K562 (cell line): Measurements from ENCODE around the gene GATA2. TPM values are rescaled to one million over a fixed set of nuclear protein-coding genes. Genes with fewer than 3 reads are reported as not detected.

Experiments used
- ATAC-seq: fragments of 200-7000 bp; cut with Tn5 transposase; 3 replicates; pipeline ENCODE4 v1.9.1; 2020; ENCODE audit warnings: moderate library complexity
- BruUV-seq: library from RNA; stranded (reverse); fragments of 400-500 nt; replicated peaks from 2 replicates; lab custom pipeline; 2021; lab: Mats Ljungman, UMichigan
- CTCF ChIA-PET: fragments of 300-600 bp; formaldehyde crosslinking; extraction: SDS; loops from one replicate; lab custom pipeline; 2021; ENCODE audit warnings: low intra/inter-chr PET ratio; lab: Yijun Ruan, JAX
- POLR2A ChIA-PET: fragments of 300-600, 350-650 bp; sonication (Branson Sonifier 250); formaldehyde crosslinking; extraction: SDS; loops from one replicate; lab custom pipeline; 2021; ENCODE audit warnings: antibody characterized with exemption, inconsistent platforms; lab: Yijun Ruan, JAX
- DNase-seq, 4 experiments: peaks; one replicate each; pipeline versions ENCODE4 v3.0.0 to v3.0.0-alpha.2; 2011 to 2018; ENCODE audit warnings: low spot score in 3 of 4, mixed read lengths in 3 of 4; ENCODE audit errors: extremely low read depth in 1 of 4
- FAIRE-seq: peaks from 2 replicates; lab custom pipeline; 2011; peaks lifted over from hg19 to GRCh38; lab: Jason Lieb, UNC
- H2AFZ ChIP-seq: 2 replicates; pipeline ENCODE4 v1.6.0; 2011; ENCODE audit warnings: low read depth, low read length, control low read depth, inconsistent platforms
- H3K27ac ChIP-seq: fragments of 200-600 bp; 3 replicates; pipeline ENCODE4 v1.8.0; 2011; ENCODE audit warnings: low read depth, mild to moderate bottlenecking, control low read depth, inconsistent platforms, low read length, moderate library complexity, mixed read lengths; ENCODE audit errors: extremely low read depth
- H3K27me3 ChIP-seq, 2 experiments: fragments of 300-600 bp in 1 of 2; 2 replicates in 1 of 2; 3 replicates in 1 of 2; pipeline versions ENCODE4 v1.6.0 to v1.8.0; 2011; ENCODE audit warnings: inconsistent platforms in 2 of 2, low read length in 2 of 2, mild to moderate bottlenecking in 1 of 2, mixed read lengths in 1 of 2, moderate library complexity in 1 of 2; ENCODE audit not compliant: control insufficient read depth in 2 of 2, insufficient read depth in 2 of 2
- H3K36me3 ChIP-seq: fragments of 300-600 bp; 3 replicates; pipeline ENCODE4 v1.8.0; 2011; ENCODE audit warnings: mild to moderate bottlenecking, low read length, inconsistent platforms; ENCODE audit not compliant: control insufficient read depth, insufficient read depth
- H3K4me1 ChIP-seq, 2 experiments: fragments of 200-600 bp in 1 of 2; replicated peaks in 1 of 2; 2 replicates in 1 of 2; 3 replicates in 1 of 2; pipeline versions ENCODE4 v1.5.1 to v1.8.0; 2011; ENCODE audit warnings: inconsistent platforms in 2 of 2, low read length in 2 of 2, mild to moderate bottlenecking in 1 of 2, mixed read lengths in 1 of 2, moderate library complexity in 1 of 2; ENCODE audit not compliant: control insufficient read depth in 2 of 2, insufficient read depth in 2 of 2
- H3K4me2 ChIP-seq: 2 replicates; pipeline ENCODE4 v1.6.1; 2011; ENCODE audit warnings: low read length, control low read depth, inconsistent platforms, mixed read lengths; ENCODE audit not compliant: insufficient read depth
- H3K4me3 ChIP-seq: fragments of 200-600 bp; sonication (generic), shearing (Covaris generic); 2 replicates; pipeline ENCODE4 v1.5.1; 2016; ENCODE audit warnings: control low read depth, inconsistent platforms
- H3K79me2 ChIP-seq: fragments of 200-600 bp; 3 replicates; pipeline ENCODE4 v1.8.0; 2011; ENCODE audit warnings: low read length, inconsistent platforms; ENCODE audit not compliant: control insufficient read depth, insufficient read depth
- H3K9ac ChIP-seq, 2 experiments: 2 replicates each; pipeline versions ENCODE4 v1.6.0 to v1.6.1; 2011; ENCODE audit warnings: low read depth in 2 of 2, low read length in 2 of 2, control low read depth in 1 of 2, inconsistent platforms in 1 of 2, mild to moderate bottlenecking in 1 of 2, mixed read lengths in 1 of 2; ENCODE audit not compliant: insufficient read depth in 1 of 2
- H3K9me1 ChIP-seq: one replicate; pipeline ENCODE4 v1.6.0; 2011; ENCODE audit warnings: inconsistent platforms, mild to moderate bottlenecking, low read length, moderate library complexity; ENCODE audit not compliant: control insufficient read depth, insufficient read depth
- H3K9me3 ChIP-seq: replicated peaks from 2 replicates; pipeline ENCODE4 v1.5.1; 2011; ENCODE audit warnings: low read depth, low read length, inconsistent platforms; ENCODE audit not compliant: control insufficient read depth, insufficient read depth
- H4K20me1 ChIP-seq: replicated peaks from 2 replicates; pipeline ENCODE4 v1.6.1; 2011; ENCODE audit warnings: low read length, inconsistent platforms, mixed read lengths; ENCODE audit not compliant: control insufficient read depth, insufficient read depth
- ARHGAP35 ChIP-seq: fragments of 450-650 bp; IDR thresholded peaks from 2 replicates; pipeline ENCODE4 v1.6.1; 2018; ENCODE audit not compliant: partially characterized antibody
- ATF2 ChIP-seq: sonication (generic); formaldehyde crosslinking; IDR thresholded peaks from 2 replicates; pipeline ENCODE4 v1.8.1; 2022; ENCODE audit warnings: missing genetic modification reagents
- CBFA2T2 ChIP-seq: fragments of 450-650 bp; conservative IDR thresholded peaks from 2 replicates; pipeline ENCODE4 v1.6.1; 2017; ENCODE audit warnings: mild to moderate bottlenecking
- CHCHD3 ChIP-seq: fragments of 250-450 bp; sonication (Bioruptor Pico); IDR thresholded peaks from 2 replicates; pipeline ENCODE4 v2.1.2; 2022; ENCODE audit warnings: mild to moderate bottlenecking
- ETS1 ChIP-seq: conservative IDR thresholded peaks from 2 replicates; pipeline ENCODE4 v1.6.1; 2011; ENCODE audit warnings: low read depth, mild to moderate bottlenecking, low read length; ENCODE audit not compliant: control insufficient read depth
- HDGF ChIP-seq: fragments of 450-650 bp; IDR thresholded peaks from 2 replicates; pipeline ENCODE4 v1.6.1; 2016
- MXI1 ChIP-seq: IDR thresholded peaks from 2 replicates; pipeline ENCODE4 v1.6.1; 2011; ENCODE audit warnings: low read depth, mild to moderate bottlenecking, improper control_type of control experiment, low read length
- MYBL2 ChIP-seq, 2 experiments: fragments of 450-650 bp in 1 of 2; sonication (generic) in 1 of 2; formaldehyde crosslinking in 1 of 2; IDR thresholded peaks; 2 replicates each; pipeline versions ENCODE4 v1.6.1 to v1.8.1; 2017 to 2022; ENCODE audit warnings: borderline replicate concordance in 1 of 2, inconsistent platforms in 1 of 2, low read depth in 1 of 2, mild to moderate bottlenecking in 1 of 2, missing genetic modification reagents in 1 of 2, moderate library complexity in 1 of 2
- POLR2G ChIP-seq: fragments of 200-400 bp; formaldehyde crosslinking; IDR thresholded peaks from 2 replicates; pipeline ENCODE4 v1.6.1; 2017; ENCODE audit warnings: low read depth, mild to moderate bottlenecking, antibody characterized with exemption, low read length, moderate library complexity
- RAD21 ChIP-seq, 2 experiments: fragments of 250-450 bp in 1 of 2; fragments of 450-650 bp in 1 of 2; sonication (Bioruptor Pico) in 1 of 2; formaldehyde crosslinking in 1 of 2; IDR thresholded peaks in 1 of 2; conservative IDR thresholded peaks in 1 of 2; 2 replicates each; pipeline versions ENCODE4 v1.4.0 to v1.8.0; 2020 to 2022; ENCODE audit warnings: mild to moderate bottlenecking in 2 of 2, moderate library complexity in 1 of 2
- USF1 ChIP-seq: sonication (generic); formaldehyde crosslinking; IDR thresholded peaks from 2 replicates; pipeline ENCODE4 v1.9.0; 2022; ENCODE audit warnings: mild to moderate bottlenecking, missing genetic modification reagents
- ZNF41 ChIP-seq: fragments of 250-450 bp; sonication (Bioruptor Pico); conservative IDR thresholded peaks from 2 replicates; pipeline ENCODE4 v1.4.0; 2020; ENCODE audit warnings: mild to moderate bottlenecking
- WGBS: fragments of 100-300 bp; shearing (Covaris generic); methylation state at CpG from one replicate; pipeline ENCODE4 v1.1.6; 2016; ENCODE audit warnings: low coverage, mixed read lengths; ENCODE audit not compliant: insufficient coverage; ENCODE audit errors: missing lambda C conversion rate; 5-methylcytosine and 5-hydroxymethylcytosine counted together
- in situ Hi-C: fragments of 300-500 bp; cut with MboI; formaldehyde crosslinking; loops from 4 replicates; pipeline ENCODE4 v1.15.0; 2018; ENCODE audit warnings: inconsistent platforms, mixed read lengths
- intact Hi-C: fragments of 100-400 bp; cut with micrococcal nuclease; formaldehyde crosslinking; loops from 2 replicates; pipeline ENCODE4 v1.14.2; 2022
- polyA plus RNA-seq, 8 experiments: library from polyadenylated mRNA; depleted of rRNA in 4 of 8; stranded (reverse) in 5 of 8; unstranded in 3 of 8; fragments of >200 nt; fragmentation: Nextera tagmentation in 2 of 8; fragmentation: Illumina TruSeq in 1 of 8; extraction: Ambion mirVana in 2 of 8; extraction: Trizol in 1 of 8; gene quantifications; 2 replicates each; pipeline versions ENCODE4 v1.2.1 to v1.2.3, GENCODE V29; 2011 to 2014; ENCODE audit warnings: inconsistent platforms in 1 of 8, missing spikeins in 1 of 8
- total RNA-seq, 7 experiments: library from RNA; depleted of rRNA in 6 of 7; stranded (reverse); fragments of >200 nt in 6 of 7; fragmentation: Illumina TruSeq in 2 of 7; extraction: Trizol in 2 of 7; gene quantifications; 2 replicates each; pipeline versions ENCODE4 v1.2.1 to v1.2.3, GENCODE V29; 2011 to 2021; ENCODE audit warnings: low replicate concordance in 1 of 7

The GATA2 gene
- total and polyA plus RNA-seq, 9 of the 15 experiments (the other 6 are each of a cell fraction or from before 2014, with no cell fraction given) = 8.5 to 218 (median 50.8) TPM

GRCh38 chr3:128508852-128509251, 15.9 kb upstream of the GATA2 start:
- Histone ChIP-seq H4K20me1 (no peaks in the 10 kb centered on the region), H3K4me2 (no peak overlapping the region)
- FAIRE-seq = no peak
- CTCF ChIA-PET = no interaction called here
- TF ChIP-seq ATF2 (CRISPR knock-in tag) = no peak
- peak; percentile 33; the same call in 1 of the 2 replicates for TF ChIP-seq POLR2G
- TF ChIP-seq, all 486 proteins: peak for 1
- H3K4me3 ChIP-seq = no peak overlapping the region
- DNase-seq = no peak
- intact Hi-C loops = no loop called here
- BruUV-seq = no TSS peak
- in situ Hi-C loops = no loop called here
- POLR2A ChIA-PET = interaction anchor here (0.7 to 1.2 kb wide), 2 partner anchors 11 to 21 kb away, joined by 3 read pairs; no protein-coding TSS in a partner anchor
- H3K27me3 ChIP-seq = no peaks in the 10 kb centered on the region
- H3K4me1 ChIP-seq = peaks cover 14 to 19% of the 10 kb centered on the region in 2 experiments; a peak in 4 of 5 replicates
- H3K9ac ChIP-seq = 0 out of 4 replicates have a peak overlapping the region, but pooled peaks of 1 of the 2 experiments have one; percentile 68
- WGBS = 78% methylated on average over 5 of the region's 5 CpGs
- ATAC-seq = 0 out of 3 replicates have a peak, but pooled peaks have one; percentile 15
- H3K36me3 ChIP-seq = no peaks in the 10 kb centered on the region
- H2AFZ ChIP-seq = no peak overlapping the region
- no peaks in the 10 kb centered on the region for H3K79me2 ChIP-seq
- peaks cover 7% of the 10 kb centered on the region for H3K9me3 ChIP-seq
- peaks cover 5% of the 10 kb centered on the region for H3K9me1 ChIP-seq
- no peak overlapping the region for H3K27ac ChIP-seq

GRCh38 chr3:128506754-128507153, 13.8 kb upstream of the GATA2 start:
- no TSS peak for BruUV-seq
- ChIA-PET CTCF (no interaction called here), POLR2A (interaction anchor here (0.6 to 2.2 kb wide), 5 partner anchors 12 to 118 kb away, joined by 3 to 6 read pairs (median 4); no protein-coding TSS in a partner anchor)
- no peak overlapping the region for H3K27ac ChIP-seq
- no peak overlapping the region for H3K9ac ChIP-seq
- H3K79me2 ChIP-seq = no peaks in the 10 kb centered on the region
- peaks cover 5% of the 10 kb centered on the region for H3K9me1 ChIP-seq
- no peaks in the 10 kb centered on the region for H3K36me3 ChIP-seq
- H3K4me1 ChIP-seq = peaks cover 14 to 23% of the 10 kb centered on the region in 2 experiments; a peak in 4 of 5 replicates
- no peak overlapping the region for H3K4me2 ChIP-seq
- no peak overlapping the region for H3K4me3 ChIP-seq
- in situ Hi-C loops = no loop called here
- intact Hi-C loops = no loop called here
- FAIRE-seq (no peak), DNase-seq (no peak), ATAC-seq (no peak)
- H4K20me1 ChIP-seq = no peaks in the 10 kb centered on the region
- H3K9me3 ChIP-seq = peaks cover 6% of the 10 kb centered on the region
- no peaks in the 10 kb centered on the region for H3K27me3 ChIP-seq
- H2AFZ ChIP-seq = no peak overlapping the region
- WGBS = 43% methylated on average over 2 of the region's 2 CpGs
- TF ChIP-seq ZNF41 (CRISPR knock-in tag) (no peak), HDGF (no peak), CHCHD3 (no peak), ARHGAP35 (no peak), ETS1 (no peak), CBFA2T2 (no peak), MXI1 (no peak), USF1 (CRISPR knock-in tag) (no peak), MYBL2 (IDR thresholded peaks at IDR 0.05; ENCODE audit: low read depth) (no peak), MYBL2 (CRISPR knock-in tag; IDR thresholded peaks at IDR 0.05; ENCODE audit: borderline replicate concordance) (no peak), RAD21 (CRISPR knock-in tag; conservative IDR thresholded peaks at IDR 0.05 in 1 of 2, IDR thresholded peaks at IDR 0.05 in 1 of 2) (no peak)
